GM19238 (cell line): ENCODE data around the gene GHDC.

ENCODE experiments used
- DNase-seq: peaks from one replicate; pipeline ENCODE4 v3.0.0; 2011; ENCODE audit warnings: low spot score; ENCODE audit not compliant: insufficient read length

Gene GHDC

GRCh38 chr17:42183741-42184711 is 10.3 kb downstream of the GHDC start:
- DNase-seq: peak; percentile 86

GRCh38 chr17:42182927-42183734 is 11.2 kb downstream of the GHDC start:
- DNase-seq: no peak

GRCh38 chr17:42181851-42182207 is 12.5 kb downstream of the GHDC start:
- DNase-seq: no peak

- DNase-seq: peak; percentile 91
These were observed 13.1 kb downstream of the GHDC start, which contains the start of gene KCNH4 for GRCh38 chr17:42180922-42181850. Gene KCNH4 (minus strand): TSS chr17:42181142. CDS start chr17:42180945, 197 bp downstream.

- DNase-seq: no peak
These were observed 13.8 kb downstream of the GHDC start for GRCh38 chr17:42180411-42180921.

GRCh38 chr17:42179911-42180410 is 14.3 kb downstream of the GHDC start:
- no peak for DNase-seq

GRCh38 chr17:42179335-42179734 is 15.0 kb downstream of the GHDC start:
- no peak for DNase-seq

GRCh38 chr17:42178817-42179216 is 15.5 kb downstream of the GHDC start:
- DNase-seq: no peak

GRCh38 chr17:42177684-42178083 is 16.6 kb downstream of the GHDC start:
- DNase-seq: no peak

GRCh38 chr17:42174126-42174783 is 20.0 kb downstream of the GHDC start:
- no peak for DNase-seq

GRCh38 chr17:42171831-42172230 is 22.5 kb downstream of the GHDC start:
- DNase-seq: no peak

- DNase-seq: no peak
These were observed 24.9 kb downstream of the GHDC start for GRCh38 chr17:42169351-42169750.

- DNase-seq: no peak
These were observed 26.5 kb downstream of the GHDC start for GRCh38 chr17:42167807-42168206.

- no peak for DNase-seq
These were observed 28.0 kb downstream of the GHDC start for GRCh38 chr17:42166196-42166763.

- no peak for DNase-seq
These were observed 28.5 kb downstream of the GHDC start for GRCh38 chr17:42165751-42166150.

- no peak for DNase-seq
These were observed 30.4 kb downstream of the GHDC start for GRCh38 chr17:42163696-42164407.

GRCh38 chr17:42163113-42163512 is 31.2 kb downstream of the GHDC start:
- no peak for DNase-seq

GRCh38 chr17:42160531-42160910 is 33.8 kb downstream of the GHDC start:
- DNase-seq: no peak
